GM12874 (cell line): ENCODE results near the gene CELA1.

Experiments used
- TF ChIP-seq, protein P1 (sequence below): IDR thresholded peaks from 2 replicates; pipeline ENCODE4 v1.5.1; 2011; ENCODE audit warnings: low read depth, mild to moderate bottlenecking, control low read depth, low read length, moderate library complexity; ENCODE audit not compliant: insufficient read depth

The CELA1 gene

DNA sequence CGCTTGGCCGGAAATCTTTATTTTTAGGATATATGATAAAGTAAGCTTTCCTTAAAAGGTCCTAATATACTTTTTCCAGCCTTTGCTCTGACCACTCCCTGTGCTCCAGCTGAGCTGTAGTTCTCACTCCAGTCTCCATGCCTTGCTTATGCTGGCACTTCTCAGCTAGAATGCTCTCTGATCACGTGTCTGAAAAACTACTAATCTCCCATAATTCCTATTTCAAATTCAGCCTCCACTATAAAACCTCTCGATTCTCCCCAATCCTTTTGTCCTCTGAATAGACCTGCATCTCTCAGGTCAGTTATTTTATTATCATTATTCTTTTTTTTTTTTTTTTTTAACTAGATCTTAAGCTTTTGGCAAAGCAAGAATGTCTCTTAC lies 26.2 kb downstream of the CELA1 start:
- TF ChIP-seq, protein P1, sequence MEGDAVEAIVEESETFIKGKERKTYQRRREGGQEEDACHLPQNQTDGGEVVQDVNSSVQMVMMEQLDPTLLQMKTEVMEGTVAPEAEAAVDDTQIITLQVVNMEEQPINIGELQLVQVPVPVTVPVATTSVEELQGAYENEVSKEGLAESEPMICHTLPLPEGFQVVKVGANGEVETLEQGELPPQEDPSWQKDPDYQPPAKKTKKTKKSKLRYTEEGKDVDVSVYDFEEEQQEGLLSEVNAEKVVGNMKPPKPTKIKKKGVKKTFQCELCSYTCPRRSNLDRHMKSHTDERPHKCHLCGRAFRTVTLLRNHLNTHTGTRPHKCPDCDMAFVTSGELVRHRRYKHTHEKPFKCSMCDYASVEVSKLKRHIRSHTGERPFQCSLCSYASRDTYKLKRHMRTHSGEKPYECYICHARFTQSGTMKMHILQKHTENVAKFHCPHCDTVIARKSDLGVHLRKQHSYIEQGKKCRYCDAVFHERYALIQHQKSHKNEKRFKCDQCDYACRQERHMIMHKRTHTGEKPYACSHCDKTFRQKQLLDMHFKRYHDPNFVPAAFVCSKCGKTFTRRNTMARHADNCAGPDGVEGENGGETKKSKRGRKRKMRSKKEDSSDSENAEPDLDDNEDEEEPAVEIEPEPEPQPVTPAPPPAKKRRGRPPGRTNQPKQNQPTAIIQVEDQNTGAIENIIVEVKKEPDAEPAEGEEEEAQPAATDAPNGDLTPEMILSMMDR, result no peak

GRCh38 chr12:51318846-51319599 lies 27.5 kb downstream of the CELA1 start:
- TF ChIP-seq, protein P1, result no peak

GRCh38 chr12:51311389-51311788 lies 35.1 kb downstream of the CELA1 start:
- TF ChIP-seq, protein P1, result no peak

DNA sequence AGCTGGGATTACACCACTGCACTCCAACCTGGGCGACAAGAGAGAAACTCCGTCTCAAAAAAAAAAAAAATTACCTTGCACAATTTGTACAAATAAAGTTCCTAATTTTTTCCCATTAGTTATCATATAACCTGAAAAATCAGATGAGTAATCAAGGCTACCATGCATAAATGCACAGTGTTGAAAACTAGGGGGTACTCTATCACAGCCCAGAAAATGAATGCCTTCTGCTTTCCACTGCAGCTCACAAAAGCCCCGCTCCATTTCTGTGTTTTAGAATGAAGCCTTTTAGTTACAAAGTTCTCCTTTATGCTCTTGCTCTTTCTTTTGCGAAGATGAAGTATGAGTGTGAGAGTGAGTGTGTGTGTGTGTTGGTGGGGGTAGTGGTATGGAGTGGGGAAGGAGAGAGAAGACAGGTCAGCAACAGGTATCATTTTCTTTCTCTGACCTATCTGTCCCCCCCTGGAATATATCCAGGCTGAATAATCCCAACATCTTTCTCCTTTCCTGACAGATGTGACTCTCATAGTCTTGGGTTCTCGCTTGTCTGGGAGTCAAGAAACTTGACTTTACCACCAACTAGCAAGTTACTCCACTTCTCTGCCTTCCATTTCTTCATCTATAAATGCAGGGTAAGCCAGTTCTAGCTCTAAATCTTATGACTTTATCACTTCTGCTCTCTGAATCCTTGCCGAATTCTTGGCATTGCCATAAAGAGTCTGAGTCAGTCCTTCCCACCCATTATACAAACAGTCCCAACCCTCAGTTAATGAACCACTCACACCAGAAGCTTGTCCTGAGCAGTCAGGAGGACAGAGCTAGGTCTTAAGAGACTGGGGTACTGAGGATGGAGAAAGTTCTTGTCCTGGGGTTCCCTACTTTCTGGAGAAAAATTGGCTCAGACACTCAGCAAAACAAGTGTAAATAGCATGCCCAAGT lies 38.6 kb downstream of the CELA1 start:
- TF ChIP-seq, protein P1, result no peak

DNA sequence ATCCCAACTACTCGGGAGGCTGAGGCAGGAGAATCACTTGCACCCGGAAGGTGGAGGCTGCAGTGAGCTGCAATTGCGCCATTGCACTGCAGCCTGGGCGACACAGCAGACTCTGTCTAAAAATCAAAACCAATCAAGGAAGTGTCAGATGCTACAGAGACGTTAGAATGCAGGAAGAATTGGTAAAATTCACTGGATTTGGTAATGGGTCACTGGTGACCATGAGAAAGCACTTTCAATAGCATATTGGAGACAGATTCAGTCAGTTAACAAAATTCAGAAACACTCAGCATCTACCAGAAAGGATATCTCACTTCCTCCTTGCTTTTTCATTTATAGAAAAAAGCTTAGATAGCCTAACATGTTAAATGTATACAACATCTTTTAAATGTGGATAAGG lies 40.0 kb downstream of the CELA1 start:
- TF ChIP-seq, protein P1, result no peak

- TF ChIP-seq, protein P1, result no peak
These were observed 50.8 kb downstream of the CELA1 start for GRCh38 chr12:51295651-51296050.

DNA sequence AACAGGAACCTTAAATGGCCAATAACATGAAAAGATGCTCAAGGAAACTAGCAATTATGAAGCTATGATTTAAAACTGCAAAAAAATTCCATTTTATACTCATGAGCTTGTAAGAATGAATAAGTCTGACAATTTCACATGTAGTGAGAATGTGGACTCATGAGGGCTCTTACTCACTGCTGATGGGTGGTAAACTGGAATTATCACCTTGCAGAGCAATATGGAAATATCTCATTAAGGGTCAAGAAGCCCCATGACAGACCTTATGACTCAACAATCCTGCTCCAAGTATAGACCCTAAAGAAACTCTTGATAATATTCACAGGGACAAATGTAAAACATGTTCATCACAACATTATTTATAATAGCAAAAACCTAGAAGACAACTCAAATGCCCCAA lies 52.8 kb downstream of the CELA1 start:
- TF ChIP-seq, protein P1, result no peak
